ENCODE measurements around the gene RIMS4.

RIMS4 gene

DNA sequence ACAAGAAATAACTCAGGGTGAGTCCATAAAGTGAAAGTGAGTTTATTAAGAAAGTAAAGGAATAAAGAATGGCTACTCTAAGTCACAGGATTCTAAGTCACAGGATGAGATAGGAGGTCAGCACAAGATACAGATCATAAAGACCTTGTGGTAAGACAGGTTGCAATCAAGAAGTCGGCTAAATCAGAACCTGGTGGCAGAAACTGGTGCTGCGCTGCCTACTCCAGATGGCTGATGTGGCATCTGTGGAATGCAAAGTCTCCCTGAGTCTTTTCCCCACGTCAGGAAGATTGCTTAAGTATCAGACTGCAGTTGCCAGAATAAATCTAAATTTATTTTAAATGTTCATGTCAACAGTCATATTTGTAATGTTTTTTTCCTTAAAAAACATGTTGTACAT is 75.4 kb downstream of the RIMS4 start:
- Histone ChIP-seq H4K20me1 (ENCODE audit: insufficient read depth, low read length) (no peaks in the 10 kb centered on the region), H3K27ac (ENCODE audit: low read depth, low read length, poor library complexity, severe bottlenecking) (no peak overlapping the region), H3K4me3 (ENCODE audit: low read depth, low read length, poor library complexity, severe bottlenecking) (no peak overlapping the region), H3K9me3 (ENCODE audit: low read length) (no peaks in the 10 kb centered on the region), H3F3A (ENCODE audit: insufficient read depth, low read length) (no peaks in the 10 kb centered on the region), H3K36me3 (ENCODE audit: insufficient read depth, low read length) (peaks cover 14% of the 10 kb centered on the region; the same call in 1 of the 2 replicates), H3K4me2 (ENCODE audit: low read length) (no peak overlapping the region), H3K79me2 (ENCODE audit: insufficient read depth, low read length) (no peaks in the 10 kb centered on the region), H3K27me3 (ENCODE audit: insufficient read depth, low read length) (no peaks in the 10 kb centered on the region), H3K4me1 (ENCODE audit: insufficient read depth, low read length, severe bottlenecking) (peaks cover 15% of the 10 kb centered on the region), H2AFZ (ENCODE audit: low read length) (no peak overlapping the region), H3K9ac (ENCODE audit: low read length) (no peak overlapping the region), H3K9me2 (ENCODE audit: low read depth, low read length) (no peaks in the 10 kb centered on the region)
- no peak for TF ChIP-seq EZH2 (IDR thresholded peaks at IDR 0.05; ENCODE audit: borderline replicate concordance, low read length)
- TF ChIP-seq, protein P1, sequence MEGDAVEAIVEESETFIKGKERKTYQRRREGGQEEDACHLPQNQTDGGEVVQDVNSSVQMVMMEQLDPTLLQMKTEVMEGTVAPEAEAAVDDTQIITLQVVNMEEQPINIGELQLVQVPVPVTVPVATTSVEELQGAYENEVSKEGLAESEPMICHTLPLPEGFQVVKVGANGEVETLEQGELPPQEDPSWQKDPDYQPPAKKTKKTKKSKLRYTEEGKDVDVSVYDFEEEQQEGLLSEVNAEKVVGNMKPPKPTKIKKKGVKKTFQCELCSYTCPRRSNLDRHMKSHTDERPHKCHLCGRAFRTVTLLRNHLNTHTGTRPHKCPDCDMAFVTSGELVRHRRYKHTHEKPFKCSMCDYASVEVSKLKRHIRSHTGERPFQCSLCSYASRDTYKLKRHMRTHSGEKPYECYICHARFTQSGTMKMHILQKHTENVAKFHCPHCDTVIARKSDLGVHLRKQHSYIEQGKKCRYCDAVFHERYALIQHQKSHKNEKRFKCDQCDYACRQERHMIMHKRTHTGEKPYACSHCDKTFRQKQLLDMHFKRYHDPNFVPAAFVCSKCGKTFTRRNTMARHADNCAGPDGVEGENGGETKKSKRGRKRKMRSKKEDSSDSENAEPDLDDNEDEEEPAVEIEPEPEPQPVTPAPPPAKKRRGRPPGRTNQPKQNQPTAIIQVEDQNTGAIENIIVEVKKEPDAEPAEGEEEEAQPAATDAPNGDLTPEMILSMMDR (IDR thresholded peaks at IDR 0.05; ENCODE audit: low read length) = no peak

DNA sequence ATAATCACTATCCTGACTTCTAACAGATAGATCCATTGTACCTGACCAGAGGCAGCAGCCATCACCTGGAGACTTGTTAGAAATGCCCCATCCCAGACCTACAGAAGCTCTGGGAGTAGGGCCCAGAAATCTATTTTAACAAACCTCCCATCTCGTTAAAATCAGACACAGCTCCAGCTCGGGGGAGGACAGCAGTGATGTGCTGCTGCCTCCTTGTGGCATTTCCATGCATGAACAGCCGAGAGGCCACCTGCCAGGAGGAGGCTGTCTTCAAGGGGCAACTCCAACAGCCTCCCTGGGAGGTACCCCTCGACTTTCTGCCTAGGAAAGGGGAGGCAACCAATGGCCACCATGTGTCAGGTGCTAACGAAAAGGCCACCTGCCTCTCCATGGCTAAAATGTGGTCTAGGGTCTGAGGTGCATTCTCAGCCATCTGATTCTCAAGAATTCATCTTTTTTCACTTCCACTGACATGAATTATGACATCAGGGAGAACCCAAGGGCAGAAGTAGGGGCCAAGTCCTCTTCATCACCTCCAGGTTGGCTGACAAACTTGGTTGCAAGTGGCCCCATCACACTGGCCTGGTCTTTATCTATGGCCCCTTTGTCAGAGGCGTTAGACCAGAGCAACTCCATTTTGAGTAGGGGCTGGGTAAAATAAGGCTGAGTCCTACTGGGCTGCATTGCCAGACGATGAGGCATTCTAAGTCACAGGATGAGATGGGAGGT is 76.8 kb downstream of the RIMS4 start:
- Histone ChIP-seq H3K27ac (ENCODE audit: low read depth, low read length, poor library complexity, severe bottlenecking) (no peak overlapping the region), H3K9me3 (ENCODE audit: low read length) (no peaks in the 10 kb centered on the region), H2AFZ (ENCODE audit: low read length) (no peak overlapping the region), H3F3A (ENCODE audit: insufficient read depth, low read length) (no peaks in the 10 kb centered on the region), H3K79me2 (ENCODE audit: insufficient read depth, low read length) (no peaks in the 10 kb centered on the region), H3K4me3 (ENCODE audit: low read depth, low read length, poor library complexity, severe bottlenecking) (no peak overlapping the region), H3K9me2 (ENCODE audit: low read depth, low read length) (no peaks in the 10 kb centered on the region), H3K4me2 (ENCODE audit: low read length) (no peak overlapping the region), H4K20me1 (ENCODE audit: insufficient read depth, low read length) (no peaks in the 10 kb centered on the region), H3K27me3 (ENCODE audit: insufficient read depth, low read length) (no peaks in the 10 kb centered on the region), H3K4me1 (ENCODE audit: insufficient read depth, low read length, severe bottlenecking) (peaks cover 12% of the 10 kb centered on the region), H3K36me3 (ENCODE audit: insufficient read depth, low read length) (peaks cover 14% of the 10 kb centered on the region; the same call in 1 of the 2 replicates), H3K9ac (ENCODE audit: low read length) (no peak overlapping the region)
- TF ChIP-seq, protein P1 (IDR thresholded peaks at IDR 0.05; ENCODE audit: low read length) = peak; percentile 95
- no peak for TF ChIP-seq EZH2 (IDR thresholded peaks at IDR 0.05; ENCODE audit: borderline replicate concordance, low read length)

DNA sequence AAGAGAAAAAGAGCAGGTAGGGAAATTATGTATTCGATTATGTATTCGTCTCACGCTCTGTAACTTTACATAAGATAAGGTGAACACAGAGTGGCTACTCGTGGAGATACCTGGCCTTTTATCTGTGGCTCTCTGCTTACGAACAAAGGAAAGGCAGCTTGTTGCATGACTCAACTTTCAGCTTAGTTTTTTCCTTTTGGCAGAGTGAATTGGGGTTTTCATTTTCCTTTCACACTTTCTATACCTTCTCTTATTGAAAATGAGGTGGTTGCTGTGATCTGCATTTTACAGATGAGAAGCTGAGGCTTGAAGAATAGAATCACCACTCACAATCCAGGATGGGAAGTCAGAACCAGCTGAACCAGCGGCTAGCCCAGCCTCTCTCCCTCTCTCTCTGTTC is 78.0 kb downstream of the RIMS4 start:
- no peak overlapping the region for H3K9ac ChIP-seq (ENCODE audit: low read length)
- no peaks in the 10 kb centered on the region for H3K79me2 ChIP-seq (ENCODE audit: insufficient read depth, low read length)
- TF ChIP-seq EZH2 (IDR thresholded peaks at IDR 0.05; ENCODE audit: borderline replicate concordance, low read length) = no peak
- TF ChIP-seq, protein P1 (IDR thresholded peaks at IDR 0.05; ENCODE audit: low read length) = no peak
- peaks cover 9% of the 10 kb centered on the region; the same call in 1 of the 2 replicates for H3K36me3 ChIP-seq (ENCODE audit: insufficient read depth, low read length)
- no peak overlapping the region for H3K27ac ChIP-seq (ENCODE audit: low read depth, low read length, poor library complexity, severe bottlenecking)
- no peak overlapping the region for H3K4me3 ChIP-seq (ENCODE audit: low read depth, low read length, poor library complexity, severe bottlenecking)
- no peaks in the 10 kb centered on the region for H3K9me2 ChIP-seq (ENCODE audit: low read depth, low read length)
- no peak overlapping the region for H3K4me2 ChIP-seq (ENCODE audit: low read length)
- no peaks in the 10 kb centered on the region for H3K27me3 ChIP-seq (ENCODE audit: insufficient read depth, low read length)
- no peaks in the 10 kb centered on the region for H4K20me1 ChIP-seq (ENCODE audit: insufficient read depth, low read length)
- no peaks in the 10 kb centered on the region for H3F3A ChIP-seq (ENCODE audit: insufficient read depth, low read length)
- H3K4me1 ChIP-seq (ENCODE audit: insufficient read depth, low read length, severe bottlenecking) = peaks cover 7% of the 10 kb centered on the region
- H2AFZ ChIP-seq (ENCODE audit: low read length) = no peak overlapping the region
- no peaks in the 10 kb centered on the region for H3K9me3 ChIP-seq (ENCODE audit: low read length)

Measured in OCI-LY1 (cell line).